Activated T-cell treated with anti-CD3 and anti-CD28 coated beads, Interleukin-2, amount 50 U/mL, for 48 hours (primary cell): Measurements from ENCODE around the gene PLEKHH3.
"Not testable (repeated sequence)": the region's sequence is repeated elsewhere in the genome, so short reads cannot be mapped to it uniquely, and the experiment has no call there.

Experiments used
- DNase-seq, 2 experiments: peaks; one replicate each; pipeline ENCODE4 v3.0.0-alpha.2; 2020

The PLEKHH3 gene

DNA sequence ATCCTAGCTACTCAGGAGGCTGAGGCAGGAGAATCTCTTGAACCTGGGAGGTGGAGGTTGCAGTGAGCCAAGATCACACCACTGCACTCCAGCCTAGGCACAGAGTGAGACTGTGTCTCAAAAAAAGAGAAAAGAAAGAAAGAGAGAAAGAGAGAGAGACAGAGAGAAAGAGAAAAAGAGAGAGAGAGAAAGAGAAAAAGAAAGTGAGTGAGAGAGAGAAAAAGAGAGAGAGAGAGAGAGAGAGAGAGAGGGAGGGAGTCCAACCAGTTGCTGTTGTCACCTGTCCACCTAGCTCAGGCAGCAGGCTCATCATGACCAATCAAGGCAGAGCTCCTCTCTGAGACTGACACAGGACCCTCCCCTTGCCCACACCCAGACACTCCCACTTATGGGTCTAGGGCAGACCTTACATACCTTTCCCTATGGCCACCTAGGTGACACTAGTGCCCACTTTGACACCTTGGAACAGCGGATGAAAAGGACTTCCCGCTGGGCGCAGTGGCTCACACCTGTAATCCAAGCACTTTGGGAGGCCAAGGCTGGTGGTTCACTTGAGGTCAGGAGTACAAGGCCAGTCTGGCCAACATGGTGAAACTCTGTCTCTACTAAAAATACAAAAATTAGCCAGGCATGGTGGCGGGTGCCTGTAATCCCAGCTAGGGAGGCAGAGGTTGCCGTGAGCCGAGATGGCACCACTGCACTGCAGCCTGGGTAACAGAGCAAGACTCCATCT, 49.6 kb downstream of the PLEKHH3 start:
- DNase-seq, result not testable (repeated sequence)

DNA sequence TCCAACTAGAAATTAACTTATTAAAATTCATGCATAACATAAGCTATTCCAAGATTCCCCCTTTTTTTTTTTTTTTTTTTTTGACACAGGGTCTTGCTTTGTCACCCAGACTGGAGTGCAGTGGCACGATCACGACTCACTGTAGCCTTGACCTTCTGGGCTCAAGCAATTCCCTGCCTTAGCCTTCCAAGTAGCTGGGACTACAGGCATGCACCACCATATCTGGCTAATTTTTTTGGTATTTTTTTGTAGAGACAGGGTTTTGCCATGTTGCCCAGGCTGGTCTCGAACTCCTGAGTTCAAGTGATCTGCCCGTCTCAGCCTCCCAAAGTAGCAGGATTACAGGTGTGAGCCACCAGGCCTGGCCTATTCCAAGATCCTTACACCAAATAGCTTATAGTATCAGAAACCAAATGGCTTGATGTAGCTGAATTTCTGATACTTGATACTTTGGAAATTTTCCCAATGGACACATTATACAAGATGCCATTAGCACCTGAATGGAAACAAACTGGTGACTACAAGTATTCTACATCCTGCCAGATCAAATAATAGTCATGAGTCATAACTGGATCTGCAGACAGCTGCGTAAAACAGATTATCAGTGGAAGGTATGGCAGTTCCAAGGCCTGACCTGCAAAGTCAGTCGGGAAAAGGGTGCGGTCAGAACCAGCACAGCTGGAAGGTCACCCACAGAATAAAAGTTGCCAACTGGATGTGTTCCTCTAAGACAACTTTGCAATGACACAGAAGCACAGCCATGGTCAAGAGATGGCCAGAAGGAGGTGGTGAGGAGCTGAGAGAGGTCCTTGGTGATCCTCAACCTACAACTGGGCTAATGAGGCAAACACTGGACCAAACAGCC, 52.8 kb downstream of the PLEKHH3 start:
- DNase-seq, result no peak

DNA sequence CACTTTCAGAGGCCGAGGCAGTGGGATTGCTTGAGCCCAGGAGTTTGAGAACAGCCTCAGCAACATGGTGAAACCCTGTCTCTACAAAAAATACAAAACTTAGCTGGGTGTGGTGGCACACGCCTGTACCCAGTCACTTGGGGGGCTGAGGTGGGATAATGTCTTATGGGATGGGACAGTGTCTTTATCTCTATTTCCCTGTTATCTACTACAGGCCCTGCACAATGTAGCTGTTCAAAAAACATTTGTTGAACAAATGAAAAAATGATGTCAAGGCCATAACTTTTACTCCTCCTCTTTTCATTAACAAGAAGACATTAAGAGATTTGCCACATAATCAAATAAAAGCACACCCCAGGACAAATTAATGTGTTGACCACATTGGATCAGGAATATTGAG, 53.5 kb downstream of the PLEKHH3 start:
- no peak for DNase-seq

DNA sequence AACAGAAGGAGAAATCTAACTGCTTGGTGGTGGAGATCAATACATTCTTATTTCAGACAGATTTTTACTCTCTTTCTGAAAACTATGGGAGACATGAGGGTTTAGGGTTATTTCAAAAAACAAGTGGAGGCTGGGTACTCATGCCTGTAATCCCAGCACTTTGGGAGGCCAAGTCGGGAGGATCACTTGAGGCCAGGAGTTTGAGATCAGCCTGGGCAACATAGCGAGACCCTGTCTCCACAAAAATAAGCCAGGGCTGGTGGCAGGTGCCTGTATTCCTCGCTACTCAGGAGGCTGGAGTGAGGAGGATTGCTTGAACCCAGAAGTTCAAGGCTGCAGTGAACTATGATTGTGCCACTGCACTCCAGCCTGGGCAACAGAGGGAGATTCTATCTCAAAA, 54.8 kb downstream of the PLEKHH3 start:
- DNase-seq, result not testable (repeated sequence)

DNA sequence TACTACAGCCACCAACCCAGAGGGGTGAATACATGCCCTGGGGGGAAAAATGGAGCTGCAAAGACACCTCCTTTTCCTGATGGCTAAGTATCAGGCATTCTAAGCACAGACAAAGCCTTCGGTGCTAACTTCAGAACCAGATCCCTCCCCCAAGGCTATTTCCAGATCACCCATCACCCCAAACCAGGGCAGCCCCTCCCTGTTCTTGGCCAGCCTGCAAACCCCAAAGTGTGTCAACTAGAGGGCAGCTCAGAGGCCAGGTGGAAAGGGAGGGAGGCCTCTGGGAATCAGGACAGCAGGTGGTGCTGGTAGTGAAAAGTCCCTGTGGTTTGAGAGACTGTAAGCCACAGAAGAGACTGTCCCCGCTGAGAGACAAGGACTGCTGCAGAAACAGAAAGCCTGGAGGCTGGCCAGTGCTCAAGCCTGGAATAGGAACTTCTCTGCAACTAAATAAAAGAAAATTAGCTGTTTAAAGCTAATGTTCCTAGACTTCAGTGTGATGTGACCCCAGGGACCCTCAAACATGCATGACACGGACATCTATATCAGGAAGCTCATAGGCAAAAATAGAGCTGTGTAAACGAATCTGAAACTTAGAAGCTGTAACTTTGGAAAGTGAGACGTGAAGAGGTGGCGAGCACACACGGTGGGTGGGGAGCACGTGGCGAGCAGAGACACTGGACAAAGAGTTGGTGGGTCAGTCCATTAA, 58.2 kb downstream of the PLEKHH3 start:
- DNase-seq, result no peak

DNA sequence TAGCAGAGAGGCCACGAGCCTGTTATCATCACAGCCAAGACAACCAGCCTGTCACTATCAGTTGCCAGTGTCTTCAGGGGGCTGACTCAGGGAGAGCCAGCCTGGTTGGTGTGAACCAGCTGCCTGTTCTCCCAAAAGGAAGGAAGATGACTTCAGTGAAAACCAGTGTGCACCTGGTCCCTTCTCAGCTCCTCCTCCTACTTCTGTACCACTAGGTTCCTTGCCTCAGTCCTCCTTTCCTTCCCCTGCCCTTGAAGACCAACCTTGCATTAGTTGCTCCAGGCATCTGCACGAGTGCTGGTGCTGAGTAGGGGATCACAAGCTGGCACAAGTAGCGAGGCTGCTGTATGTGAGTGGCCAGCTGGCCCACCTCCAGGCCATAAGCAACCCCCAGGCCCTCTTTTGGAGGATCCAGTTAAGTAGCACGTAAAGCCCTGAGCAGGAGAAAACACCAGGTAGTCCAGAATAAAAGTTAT, 58.8 kb downstream of the PLEKHH3 start:
- no peak for DNase-seq
